Effector memory CD4-positive, alpha-beta T cell (primary cell): ENCODE results near the gene CAMK2D.

Source experiments
- DNase-seq, 3 donors: peaks; one replicate each; pipeline ENCODE4 v3.0.0-alpha.2; 2020
- H3K27ac ChIP-seq: 2 replicates; pipeline ENCODE4 v1.7.0; 2013; ENCODE audit warnings: mild to moderate bottlenecking, low read length, moderate library complexity; ENCODE audit not compliant: insufficient read depth, poor library complexity, severe bottlenecking
- H3K27me3 ChIP-seq: replicated peaks from 2 replicates; pipeline ENCODE4 v1.7.0; 2013; ENCODE audit warnings: mild to moderate bottlenecking, low read length; ENCODE audit not compliant: insufficient read depth, control insufficient read depth, poor library complexity, severe bottlenecking
- H3K36me3 ChIP-seq: 2 replicates; pipeline ENCODE4 v1.7.0; 2013; ENCODE audit warnings: mild to moderate bottlenecking, low read length, moderate library complexity; ENCODE audit not compliant: control insufficient read depth, insufficient read depth
- H3K4me1 ChIP-seq: 2 replicates; pipeline ENCODE4 v1.7.0; 2013; ENCODE audit warnings: low read length, mild to moderate bottlenecking; ENCODE audit not compliant: control insufficient read depth, insufficient read depth, poor library complexity, severe bottlenecking
- H3K4me3 ChIP-seq: 2 replicates; pipeline ENCODE4 v1.7.0; 2013; ENCODE audit warnings: low read length, low read depth, mild to moderate bottlenecking; ENCODE audit not compliant: insufficient read depth, poor library complexity, severe bottlenecking
- H3K9me3 ChIP-seq: 2 replicates; pipeline ENCODE4 v1.7.0; 2013; ENCODE audit warnings: mild to moderate bottlenecking, low read length, moderate library complexity; ENCODE audit not compliant: control insufficient read depth

CAMK2D gene

GRCh38 chr4:113505044-113505443 lies 256.5 kb downstream of the CAMK2D start:
- Histone ChIP-seq H3K4me1 (no peaks in the 10 kb centered on the region), H3K36me3 (peaks cover 3% of the 10 kb centered on the region), H3K27ac (no peak overlapping the region), H3K9me3 (no peaks in the 10 kb centered on the region), H3K27me3 (no peaks in the 10 kb centered on the region), H3K4me3 (no peak overlapping the region)
- DNase-seq = no peak

GRCh38 chr4:113504422-113504821 lies 257.1 kb downstream of the CAMK2D start:
- Histone ChIP-seq H3K36me3 (peaks cover 3% of the 10 kb centered on the region), H3K27me3 (no peaks in the 10 kb centered on the region), H3K4me3 (no peak overlapping the region), H3K27ac (no peak overlapping the region), H3K4me1 (no peaks in the 10 kb centered on the region), H3K9me3 (no peaks in the 10 kb centered on the region)
- no peak for DNase-seq

- Histone ChIP-seq H3K27me3 (no peaks in the 10 kb centered on the region), H3K4me1 (no peaks in the 10 kb centered on the region), H3K9me3 (no peaks in the 10 kb centered on the region), H3K36me3 (peaks cover 3% of the 10 kb centered on the region), H3K4me3 (no peak overlapping the region), H3K27ac (no peak overlapping the region)
- no peak for DNase-seq
Observed at GRCh38 chr4:113503691-113504090, 257.8 kb downstream of the CAMK2D start.

DNA sequence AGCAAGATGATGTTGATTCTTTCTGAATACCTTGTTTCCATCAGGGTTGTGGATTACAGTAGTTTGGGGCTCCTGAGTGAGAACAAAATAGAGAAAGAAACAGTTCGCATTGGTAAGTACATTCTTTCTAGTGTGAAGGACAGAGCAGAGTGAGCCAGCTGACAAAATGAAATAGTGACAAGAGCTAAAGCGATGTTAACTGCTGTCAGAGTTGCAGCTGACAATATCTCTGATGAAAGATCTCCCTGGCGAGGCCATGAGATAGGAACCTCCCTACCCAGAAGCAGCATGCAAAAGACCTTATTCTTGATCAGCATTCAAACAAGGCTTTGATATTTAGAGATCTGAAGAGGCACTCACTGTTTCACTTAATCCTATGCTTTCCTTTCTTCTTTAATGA lies 258.6 kb downstream of the CAMK2D start:
- Histone ChIP-seq H3K9me3 (no peaks in the 10 kb centered on the region), H3K4me3 (no peak overlapping the region), H3K27ac (no peak overlapping the region), H3K27me3 (no peaks in the 10 kb centered on the region), H3K36me3 (no peaks in the 10 kb centered on the region), H3K4me1 (no peaks in the 10 kb centered on the region)
- no peak for DNase-seq

GRCh38 chr4:113502476-113502875 lies 259.1 kb downstream of the CAMK2D start:
- Histone ChIP-seq H3K4me1 (no peaks in the 10 kb centered on the region), H3K9me3 (no peaks in the 10 kb centered on the region), H3K27me3 (no peaks in the 10 kb centered on the region), H3K27ac (no peak overlapping the region), H3K36me3 (peaks cover 2% of the 10 kb centered on the region), H3K4me3 (no peak overlapping the region)
- DNase-seq = no peak

DNA sequence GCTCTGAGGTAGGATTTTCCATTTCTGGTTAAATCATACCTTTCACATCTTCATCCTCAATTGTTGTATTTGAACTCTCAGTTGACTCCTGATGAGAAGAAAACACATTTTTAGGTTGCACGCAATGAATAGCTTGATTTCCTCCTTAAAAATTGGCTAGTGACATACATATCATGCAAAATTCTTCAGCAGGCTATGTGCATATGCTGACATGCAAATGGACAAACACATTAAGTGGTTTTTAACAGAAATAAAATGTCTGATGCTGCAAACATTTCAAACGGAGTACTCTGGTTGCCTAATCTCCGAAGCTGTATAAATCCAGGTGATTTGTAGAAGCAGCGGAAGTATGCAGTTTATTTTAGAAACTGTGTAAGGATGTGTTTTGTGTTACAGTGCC lies 261.1 kb downstream of the CAMK2D start:
- no peak for DNase-seq

DNA sequence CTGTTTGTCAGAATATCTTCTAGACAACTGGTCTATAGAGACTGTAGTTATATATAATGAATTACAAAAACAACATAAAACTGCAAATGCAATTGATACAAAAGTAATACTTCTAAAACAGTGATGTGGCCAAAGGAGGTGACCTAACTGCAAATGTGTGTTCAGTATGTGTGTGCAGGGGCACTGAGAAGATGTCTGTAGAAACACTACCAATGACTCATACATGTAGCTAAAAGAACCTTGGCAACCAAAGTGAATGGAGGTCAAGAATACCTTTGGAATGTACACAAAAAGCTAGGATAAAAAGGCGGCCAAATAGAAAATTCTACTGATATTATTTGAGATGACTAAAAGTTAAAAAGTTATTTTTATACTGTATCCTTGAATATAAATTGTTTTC lies 261.8 kb downstream of the CAMK2D start:
- H3K4me3 ChIP-seq = no peak overlapping the region
- H3K36me3 ChIP-seq = peaks cover 11% of the 10 kb centered on the region
- DNase-seq = no peak
- H3K27me3 ChIP-seq = no peaks in the 10 kb centered on the region
- no peaks in the 10 kb centered on the region for H3K9me3 ChIP-seq
- no peaks in the 10 kb centered on the region for H3K4me1 ChIP-seq
- H3K27ac ChIP-seq = no peak overlapping the region

More for the DNA sequence above, 261.1 kb downstream of the CAMK2D start:
- Histone ChIP-seq H3K27ac (no peak overlapping the region), H3K36me3 (peaks cover 11% of the 10 kb centered on the region), H3K4me3 (no peak overlapping the region), H3K27me3 (no peaks in the 10 kb centered on the region), H3K9me3 (no peaks in the 10 kb centered on the region), H3K4me1 (no peaks in the 10 kb centered on the region)

DNA sequence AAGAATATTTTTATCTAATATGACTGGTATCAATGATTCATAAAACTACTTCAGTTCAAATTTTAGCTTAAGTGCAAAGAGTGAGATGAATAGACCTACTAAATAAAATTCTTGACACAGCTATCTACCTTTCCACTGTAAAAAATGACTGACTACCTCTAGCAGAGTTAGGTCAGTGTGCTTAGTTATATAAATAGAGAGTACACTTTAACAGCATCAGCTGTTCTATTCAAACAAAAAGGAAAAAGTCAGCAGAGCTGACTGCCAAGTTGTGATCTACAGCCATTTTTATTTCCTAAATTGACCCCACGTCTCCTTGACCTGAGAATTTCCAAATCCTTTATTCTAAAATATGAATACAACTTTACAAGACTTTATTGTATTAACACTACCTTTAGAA lies 262.4 kb downstream of the CAMK2D start:
- DNase-seq = no peak
- Histone ChIP-seq H3K9me3 (no peaks in the 10 kb centered on the region), H3K36me3 (peaks cover 11% of the 10 kb centered on the region), H3K4me3 (no peak overlapping the region), H3K4me1 (no peaks in the 10 kb centered on the region), H3K27me3 (no peaks in the 10 kb centered on the region), H3K27ac (no peak overlapping the region)

- H3K27ac ChIP-seq = no peak overlapping the region
- H3K9me3 ChIP-seq = no peaks in the 10 kb centered on the region
- H3K4me1 ChIP-seq = no peaks in the 10 kb centered on the region
- peaks cover 11% of the 10 kb centered on the region for H3K36me3 ChIP-seq
- H3K4me3 ChIP-seq = no peak overlapping the region
- no peak for DNase-seq
- no peaks in the 10 kb centered on the region for H3K27me3 ChIP-seq
Observed at GRCh38 chr4:113497154-113497884, 264.2 kb downstream of the CAMK2D start.

DNA sequence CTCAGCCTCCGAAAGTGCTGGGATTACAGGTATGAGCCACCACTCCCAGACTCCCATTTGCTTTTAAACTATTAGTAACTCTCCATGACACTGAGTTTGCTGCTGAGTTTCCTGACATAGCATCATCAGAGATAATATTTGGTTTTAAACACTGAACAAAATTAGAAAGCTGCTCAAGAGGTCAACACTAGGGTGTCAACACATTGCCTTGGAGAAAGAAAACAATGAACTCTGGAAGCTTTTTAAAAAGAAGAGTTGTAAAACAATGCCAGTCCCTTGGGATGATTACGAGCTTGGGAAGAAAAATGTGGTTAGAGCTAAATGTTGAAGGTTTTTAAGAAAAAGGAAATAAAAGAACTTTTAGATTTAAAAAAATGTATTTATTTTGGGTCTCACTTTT lies 264.8 kb downstream of the CAMK2D start:
- no peak overlapping the region for H3K4me3 ChIP-seq
- no peaks in the 10 kb centered on the region for H3K9me3 ChIP-seq
- no peaks in the 10 kb centered on the region for H3K4me1 ChIP-seq
- H3K27me3 ChIP-seq = no peaks in the 10 kb centered on the region
- H3K27ac ChIP-seq = no peak overlapping the region
- H3K36me3 ChIP-seq = peaks cover 11% of the 10 kb centered on the region
- no peak for DNase-seq
